Measurements from ENCODE around the gene ZCCHC2.

GRCh38 chr18:62566199-62566598, 43.4 kb downstream of the ZCCHC2 start:
- TF ChIP-seq CTCF (IDR thresholded peaks at IDR 0.05; ENCODE audit: low read length) = peak; percentile 20; the same call in 1 of the 2 replicates
- no peak for TF ChIP-seq EZH2 (IDR thresholded peaks at IDR 0.05; ENCODE audit: borderline replicate concordance, low read length)

Data from OCI-LY1 (cell line).